GM12801 (cell line): ENCODE data around the gene XPO5.

ENCODE experiments used
- CTCF ChIP-seq: IDR thresholded peaks from one replicate; pipeline ENCODE4 v1.5.1; 2011; ENCODE audit warnings: control low read depth; ENCODE audit not compliant: insufficient read length; ENCODE audit errors: extremely low read depth

Gene XPO5

GRCh38 chr6:43616725-43617472 is 41.1 kb upstream of the XPO5 start:
- no peak for TF ChIP-seq CTCF

GRCh38 chr6:43614396-43614730 is 38.5 kb upstream of the XPO5 start:
- TF ChIP-seq CTCF: no peak

GRCh38 chr6:43613721-43614395 is 38.0 kb upstream of the XPO5 start:
- no peak for TF ChIP-seq CTCF

- no peak for TF ChIP-seq CTCF
Measured at GRCh38 chr6:43610431-43610830, 34.6 kb upstream of the XPO5 start.

- TF ChIP-seq CTCF: no peak
Measured at GRCh38 chr6:43609402-43609801, 33.6 kb upstream of the XPO5 start.

- TF ChIP-seq CTCF: no peak
Measured at GRCh38 chr6:43608807-43609206, 33.0 kb upstream of the XPO5 start.

- TF ChIP-seq CTCF: no peak
Measured at GRCh38 chr6:43608310-43608763, 32.5 kb upstream of the XPO5 start.
